Upper lobe of right lung (tissue), 1 donor: Measurements from ENCODE around the gene TM9SF4. TPM values are rescaled to one million over a fixed set of nuclear protein-coding genes. Genes with fewer than 3 reads are reported as not detected.

Experiments
- ATAC-seq: fragments of 200-7000 bp; cut with Tn5 transposase; one replicate; pipeline ENCODE4 v1.9.1; 2020; ENCODE audit warnings: mild to moderate bottlenecking, moderate library complexity
- DNase-seq: peaks from one replicate; pipeline ENCODE4 v3.0.0-alpha.2; 2020
- H3K27ac ChIP-seq: fragments of 200-600 bp; one replicate; pipeline ENCODE4 v1.8.0; 2022
- H3K27me3 ChIP-seq: fragments of 200-600 bp; one replicate; pipeline ENCODE4 v1.8.0; 2022; ENCODE audit warnings: mild to moderate bottlenecking
- H3K36me3 ChIP-seq: fragments of 200-600 bp; one replicate; pipeline ENCODE4 v1.8.0; 2022
- H3K4me1 ChIP-seq: fragments of 200-600 bp; one replicate; pipeline ENCODE4 v1.8.0; 2022
- H3K4me3 ChIP-seq: fragments of 200-600 bp; one replicate; pipeline ENCODE4 v1.8.0; 2022; ENCODE audit warnings: mild to moderate bottlenecking
- H3K9me3 ChIP-seq: fragments of 200-600 bp; one replicate; pipeline ENCODE4 v1.8.0; 2022
- CTCF ChIP-seq: fragments of 200-600 bp; IDR thresholded peaks from one replicate; pipeline ENCODE4 v1.8.0; 2022; ENCODE audit warnings: antibody characterized with exemption
- intact Hi-C: fragments of 100-400 bp; cut with DNase I; formaldehyde crosslinking; loops from one replicate; pipeline ENCODE4 v1.11.0; 2022
- total RNA-seq: library from RNA; stranded (reverse); fragmentation: NEBNext Ultra II Directional; extraction: Animal tissue kit (Norgen Biotek cat#: 25700); gene quantifications from one replicate; pipeline ENCODE4 v1.2.1, GENCODE V29; 2021
- donor health status: DM: no; HTN: yes; CAD: no; lungs with severe emphysema.

Gene TM9SF4
- total RNA-seq, 1 donor from 2014 or later, result 49.2 TPM

GRCh38 chr20:32091888-32092346 is 17.6 kb upstream of the TM9SF4 start:
- peak; percentile 87 for DNase-seq
- H3K27ac ChIP-seq, result no peak overlapping the region
- H3K9me3 ChIP-seq, result no peaks in the 10 kb centered on the region
- H3K27me3 ChIP-seq, result no peaks in the 10 kb centered on the region
- peak; percentile 96 for TF ChIP-seq CTCF
- H3K4me3 ChIP-seq, result no peak overlapping the region
- intact Hi-C loops, result no loop called here
- peak; percentile 95 for ATAC-seq
- H3K4me1 ChIP-seq, result no peaks in the 10 kb centered on the region
- no peaks in the 10 kb centered on the region for H3K36me3 ChIP-seq

- Histone ChIP-seq H3K36me3 (no peaks in the 10 kb centered on the region), H3K27ac (no peak overlapping the region), H3K27me3 (peaks cover 6% of the 10 kb centered on the region), H3K4me3 (no peak overlapping the region), H3K9me3 (no peaks in the 10 kb centered on the region), H3K4me1 (no peaks in the 10 kb centered on the region)
- no peak for TF ChIP-seq CTCF
- intact Hi-C loops, result no loop called here
- DNase-seq, result no peak
- ATAC-seq, result no peak
Observed at GRCh38 chr20:32098786-32099185, 10.7 kb upstream of the TM9SF4 start.

GRCh38 chr20:32108814-32109391 is 611 bp upstream of the TM9SF4 start:
- no peak for TF ChIP-seq CTCF
- peak overlapping the region; percentile 100 for H3K27ac ChIP-seq
- H3K4me1 ChIP-seq, result peaks cover 30% of the 10 kb centered on the region
- peak overlapping the region; percentile 99 for H3K4me3 ChIP-seq
- intact Hi-C loops, result no loop called here
- no peaks in the 10 kb centered on the region for H3K27me3 ChIP-seq
- H3K36me3 ChIP-seq, result no peaks in the 10 kb centered on the region
- DNase-seq (no peak), ATAC-seq (no peak)
- H3K9me3 ChIP-seq, result no peaks in the 10 kb centered on the region

GRCh38 chr20:32110173-32110704 is 725 bp downstream of the TM9SF4 start:
- peaks cover 7% of the 10 kb centered on the region for H3K36me3 ChIP-seq
- peak overlapping the region; percentile 99 for H3K4me3 ChIP-seq
- H3K4me1 ChIP-seq, result peaks cover 30% of the 10 kb centered on the region
- H3K9me3 ChIP-seq, result no peaks in the 10 kb centered on the region
- no peak for TF ChIP-seq CTCF
- H3K27me3 ChIP-seq, result no peaks in the 10 kb centered on the region
- ATAC-seq (peak; percentile 3), DNase-seq (no peak)
- intact Hi-C loops, result no loop called here
- peak overlapping the region; percentile 100 for H3K27ac ChIP-seq

GRCh38 chr20:32110727-32111126 is 1.2 kb downstream of the TM9SF4 start:
- TF ChIP-seq CTCF, result no peak
- ATAC-seq (no peak), DNase-seq (no peak)
- no peaks in the 10 kb centered on the region for H3K27me3 ChIP-seq
- H3K27ac ChIP-seq, result no peak overlapping the region
- intact Hi-C loops, result no loop called here
- peaks cover 9% of the 10 kb centered on the region for H3K36me3 ChIP-seq
- H3K4me3 ChIP-seq, result peak overlapping the region; percentile 99
- peaks cover 30% of the 10 kb centered on the region for H3K4me1 ChIP-seq
- H3K9me3 ChIP-seq, result no peaks in the 10 kb centered on the region
